ENCODE results near the gene TMEM179. TPM values are rescaled to one million over a fixed set of nuclear protein-coding genes. Genes with fewer than 3 reads are reported as not detected.
A peak's percentile ranks its signal among the peaks of the same experiment; 100 is the strongest.
"Not testable (repeated sequence)": the region's sequence is repeated elsewhere in the genome, so short reads cannot be mapped to it uniquely, and the experiment has no call there.

TMEM179 gene
- total RNA-seq, 1 donor from 2014 or later, result not detected

DNA sequence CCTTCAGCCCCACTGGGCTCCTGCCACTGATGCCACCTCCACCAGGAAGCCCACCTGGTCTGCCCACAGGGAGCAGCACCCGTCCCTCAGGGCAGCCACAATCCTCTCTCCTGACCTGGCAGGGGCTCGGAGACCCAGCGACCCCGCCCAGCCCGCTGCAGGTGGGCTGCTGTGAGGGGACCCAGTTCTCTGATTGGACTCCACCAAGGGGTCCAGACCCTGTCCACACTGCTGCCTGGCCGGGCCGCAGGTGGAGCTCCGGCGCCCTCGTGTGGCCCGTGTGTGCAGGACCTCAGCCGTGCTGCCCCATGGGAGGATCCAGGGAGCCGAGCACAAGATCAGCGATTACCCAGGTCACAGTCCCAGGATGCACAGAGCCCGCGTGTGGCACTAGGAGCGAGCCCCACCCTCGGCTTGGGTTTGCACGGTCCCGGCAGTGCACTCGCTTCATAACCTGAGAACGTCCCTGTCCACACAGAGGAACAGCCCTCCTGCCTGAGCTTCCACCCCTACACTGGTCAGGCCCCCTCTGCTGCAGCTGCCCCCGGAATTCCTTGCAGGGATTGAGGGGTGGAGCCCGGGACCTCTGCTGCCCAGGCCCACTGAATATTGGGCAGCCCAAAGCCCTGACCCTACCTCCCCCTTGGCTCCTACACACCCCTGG lies 35.4 kb upstream of the TMEM179 start:
- ChIA-PET CTCF (interaction anchor here (1.2 to 1.9 kb wide), 4 partner anchors 69 to 562 kb away, joined by 3 to 10 read pairs (median 4); no protein-coding TSS in a partner anchor), POLR2A (no interaction called here)
- TF ChIP-seq, protein P1, sequence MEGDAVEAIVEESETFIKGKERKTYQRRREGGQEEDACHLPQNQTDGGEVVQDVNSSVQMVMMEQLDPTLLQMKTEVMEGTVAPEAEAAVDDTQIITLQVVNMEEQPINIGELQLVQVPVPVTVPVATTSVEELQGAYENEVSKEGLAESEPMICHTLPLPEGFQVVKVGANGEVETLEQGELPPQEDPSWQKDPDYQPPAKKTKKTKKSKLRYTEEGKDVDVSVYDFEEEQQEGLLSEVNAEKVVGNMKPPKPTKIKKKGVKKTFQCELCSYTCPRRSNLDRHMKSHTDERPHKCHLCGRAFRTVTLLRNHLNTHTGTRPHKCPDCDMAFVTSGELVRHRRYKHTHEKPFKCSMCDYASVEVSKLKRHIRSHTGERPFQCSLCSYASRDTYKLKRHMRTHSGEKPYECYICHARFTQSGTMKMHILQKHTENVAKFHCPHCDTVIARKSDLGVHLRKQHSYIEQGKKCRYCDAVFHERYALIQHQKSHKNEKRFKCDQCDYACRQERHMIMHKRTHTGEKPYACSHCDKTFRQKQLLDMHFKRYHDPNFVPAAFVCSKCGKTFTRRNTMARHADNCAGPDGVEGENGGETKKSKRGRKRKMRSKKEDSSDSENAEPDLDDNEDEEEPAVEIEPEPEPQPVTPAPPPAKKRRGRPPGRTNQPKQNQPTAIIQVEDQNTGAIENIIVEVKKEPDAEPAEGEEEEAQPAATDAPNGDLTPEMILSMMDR (IDR thresholded peaks at IDR 0.05), result no peak
- Mint-ChIP-seq H3K4me3 (no peak overlapping the region), H3K4me1 (peaks cover 2% of the 10 kb centered on the region), H3K36me3 (ENCODE audit: low read depth) (no peaks in the 10 kb centered on the region), H3K9me3 (peaks cover 1% of the 10 kb centered on the region), H3K27me3 (peaks cover 3% of the 10 kb centered on the region), H3K27ac (no peak overlapping the region)
- DNase-seq (peak; percentile 61), ATAC-seq (ENCODE audit: low read depth) (peak; percentile 91)
- intact Hi-C loops (cut with micrococcal nuclease), result no loop called here

DNA sequence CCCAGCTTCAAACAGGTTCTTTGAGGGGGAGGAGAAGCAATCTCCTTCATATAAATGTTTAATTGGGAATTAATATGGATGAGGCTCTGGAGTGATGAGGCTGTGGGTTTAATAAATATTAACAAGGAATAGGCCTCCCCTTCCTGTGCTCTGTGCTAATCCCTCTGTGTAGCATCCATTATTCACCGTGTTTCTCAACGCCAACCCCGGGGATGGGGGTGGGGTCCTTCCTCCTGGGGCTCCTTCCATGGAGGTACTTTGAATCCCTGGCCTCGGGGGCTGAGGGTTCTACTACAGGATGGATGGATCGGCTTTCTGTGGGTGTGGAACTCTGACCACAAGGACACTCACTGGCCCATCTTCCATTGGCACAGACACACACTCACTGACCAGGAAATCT lies 34.9 kb upstream of the TMEM179 start:
- ChIA-PET POLR2A (no interaction called here), CTCF (interaction anchor here (1.2 to 1.9 kb wide), 3 partner anchors 69 to 562 kb away, joined by 3 to 10 read pairs (median 6); no protein-coding TSS in a partner anchor)
- peaks cover 5% of the 10 kb centered on the region for H3K27me3 Mint-ChIP-seq
- ATAC-seq (ENCODE audit: low read depth) (no peak), DNase-seq (no peak)
- no peaks in the 10 kb centered on the region for H3K9me3 Mint-ChIP-seq
- no peaks in the 10 kb centered on the region for H3K4me1 Mint-ChIP-seq
- H3K27ac Mint-ChIP-seq, result no peak overlapping the region
- no peaks in the 10 kb centered on the region for H3K36me3 Mint-ChIP-seq (ENCODE audit: low read depth)
- TF ChIP-seq, protein P1 (IDR thresholded peaks at IDR 0.05), result no peak
- intact Hi-C loops (cut with micrococcal nuclease), result no loop called here
- no peak overlapping the region for H3K4me3 Mint-ChIP-seq

DNA sequence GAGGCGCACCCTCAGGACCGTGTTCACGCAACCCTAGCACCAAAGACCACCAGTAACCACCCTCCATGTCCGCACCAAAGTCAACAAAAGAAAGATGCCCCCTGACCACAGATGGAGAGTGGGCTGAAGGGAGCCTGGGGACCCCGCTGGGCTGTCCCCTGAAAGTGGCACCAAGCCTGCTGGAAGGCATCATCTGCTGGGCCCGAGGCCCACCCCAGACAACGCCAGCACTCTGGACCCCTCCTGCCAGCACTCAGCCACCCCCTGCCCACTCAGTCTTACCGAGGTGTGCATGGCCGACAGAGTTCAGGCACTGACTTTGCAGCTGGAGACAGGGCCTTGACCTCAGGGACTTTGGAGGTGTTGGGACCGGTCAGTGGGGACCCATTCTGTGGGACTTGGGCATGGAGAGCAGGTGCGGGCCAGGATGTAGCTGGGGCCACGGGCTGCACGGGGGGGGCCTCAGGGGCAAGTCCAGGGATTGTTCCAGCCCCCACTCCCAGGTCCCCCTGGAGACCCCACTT lies 34.4 kb upstream of the TMEM179 start:
- Mint-ChIP-seq H3K4me1 (no peaks in the 10 kb centered on the region), H3K27me3 (peaks cover 7% of the 10 kb centered on the region), H3K4me3 (no peak overlapping the region), H3K27ac (no peak overlapping the region), H3K9me3 (no peaks in the 10 kb centered on the region), H3K36me3 (ENCODE audit: low read depth) (no peaks in the 10 kb centered on the region)
- TF ChIP-seq, protein P1 (IDR thresholded peaks at IDR 0.05), result no peak
- ChIA-PET CTCF (interaction anchor here (1.3 to 1.9 kb wide), 2 partner anchors 501 to 561 kb away, joined by 3 to 10 read pairs; no protein-coding TSS in a partner anchor), POLR2A (no interaction called here)
- ATAC-seq (ENCODE audit: low read depth) (no peak), DNase-seq (no peak)
- intact Hi-C loops (cut with micrococcal nuclease), result no loop called here

DNA sequence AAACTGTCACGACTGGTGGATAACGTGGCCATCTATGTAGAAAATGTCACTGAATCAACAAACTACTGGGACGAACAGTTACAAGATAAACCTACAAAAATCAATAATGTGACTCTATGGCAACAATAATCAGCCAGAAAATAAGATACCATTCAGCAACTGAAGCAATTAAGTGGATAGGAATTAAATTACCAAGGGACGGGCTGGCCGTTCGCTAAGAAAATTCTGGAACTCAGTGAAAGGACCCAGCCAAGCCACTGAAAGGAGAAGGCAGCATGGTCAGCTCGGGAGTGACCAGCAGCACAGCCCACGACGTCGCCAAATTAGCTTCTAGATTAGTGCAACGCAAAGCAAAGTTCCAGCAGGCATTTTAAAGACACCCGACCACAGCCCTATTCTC lies 33.6 kb upstream of the TMEM179 start:
- intact Hi-C loops (cut with micrococcal nuclease), result no loop called here
- ChIA-PET POLR2A (no interaction called here), CTCF (interaction anchor here (1.4 kb wide), 1 partner anchor 561 kb away, joined by 3 read pairs; no protein-coding TSS in a partner anchor)
- H3K36me3 Mint-ChIP-seq (ENCODE audit: low read depth), result no peaks in the 10 kb centered on the region
- TF ChIP-seq, protein P1 (IDR thresholded peaks at IDR 0.05), result no peak
- no peaks in the 10 kb centered on the region for H3K4me1 Mint-ChIP-seq
- ATAC-seq (ENCODE audit: low read depth) (no peak), DNase-seq (no peak)
- peaks cover 7% of the 10 kb centered on the region for H3K27me3 Mint-ChIP-seq
- H3K27ac Mint-ChIP-seq, result no peak overlapping the region
- no peak overlapping the region for H3K4me3 Mint-ChIP-seq
- H3K9me3 Mint-ChIP-seq, result no peaks in the 10 kb centered on the region

DNA sequence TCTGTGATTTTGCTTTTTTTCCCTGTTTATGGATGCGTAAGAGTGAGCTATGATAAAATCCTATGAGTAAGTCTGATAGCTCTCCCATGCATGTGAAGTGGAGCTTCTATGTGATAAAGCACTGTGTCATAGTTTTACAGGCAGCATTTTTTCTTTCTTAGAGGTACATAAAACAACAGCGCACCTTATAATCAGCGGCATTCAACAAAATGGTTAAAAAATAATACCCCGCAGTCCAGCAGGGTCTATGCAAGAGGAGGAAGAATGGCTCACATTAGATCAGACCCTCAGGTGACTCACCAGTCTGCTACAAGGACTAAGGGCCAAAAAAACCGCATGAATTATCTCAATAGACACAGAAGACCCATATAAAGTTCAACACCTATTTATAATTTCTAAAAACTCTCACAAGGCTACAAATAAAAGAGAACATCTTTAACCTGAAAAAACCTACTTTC lies 33.0 kb upstream of the TMEM179 start:
- ChIA-PET CTCF (interaction anchor here (1.4 kb wide), 1 partner anchor 560 kb away, joined by 3 read pairs; no protein-coding TSS in a partner anchor), POLR2A (no interaction called here)
- H3K4me3 Mint-ChIP-seq, result no peak overlapping the region
- no peak for DNase-seq
- no peak for ATAC-seq (ENCODE audit: low read depth)
- H3K4me1 Mint-ChIP-seq, result no peaks in the 10 kb centered on the region
- H3K9me3 Mint-ChIP-seq, result no peaks in the 10 kb centered on the region
- TF ChIP-seq, protein P1 (IDR thresholded peaks at IDR 0.05), result no peak
- no peak overlapping the region for H3K27ac Mint-ChIP-seq
- H3K36me3 Mint-ChIP-seq (ENCODE audit: low read depth), result no peaks in the 10 kb centered on the region
- H3K27me3 Mint-ChIP-seq, result peaks cover 7% of the 10 kb centered on the region
- intact Hi-C loops (cut with micrococcal nuclease), result no loop called here

DNA sequence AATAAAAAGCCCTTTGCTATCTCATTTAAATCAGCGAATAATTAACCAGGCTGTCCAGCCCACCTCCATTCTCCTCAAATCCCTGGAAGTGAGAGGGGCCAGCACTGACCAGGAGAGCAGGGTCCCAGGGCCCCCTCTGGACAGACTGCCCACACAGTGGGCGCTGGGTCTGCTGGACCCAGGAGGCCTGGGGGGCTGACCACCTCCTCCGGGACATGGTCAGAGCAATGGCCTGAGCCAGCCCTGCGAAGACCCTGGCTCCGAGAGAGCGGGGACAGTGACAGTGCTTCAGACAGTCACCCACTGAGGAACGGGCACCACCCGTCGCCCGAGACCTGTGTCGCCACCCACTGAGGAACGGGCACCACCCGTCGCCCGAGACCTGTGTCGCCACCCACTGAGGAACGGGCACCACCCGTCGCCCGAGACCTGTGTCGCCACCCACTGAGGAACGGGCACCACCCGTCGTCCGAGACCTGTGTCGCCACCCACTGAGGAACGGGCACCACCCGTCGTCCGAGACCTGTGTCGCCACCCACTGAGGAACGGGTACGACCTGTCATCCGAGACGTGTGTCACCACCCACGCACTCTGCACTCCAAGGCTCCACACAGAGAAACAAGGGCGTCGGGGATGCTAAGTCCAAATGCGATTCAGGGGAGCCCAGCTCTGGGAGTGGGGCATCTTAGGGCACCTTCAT lies 32.4 kb upstream of the TMEM179 start:
- ATAC-seq (ENCODE audit: low read depth); intact Hi-C loops (cut with micrococcal nuclease); H3K4me1 Mint-ChIP-seq; H3K4me3 Mint-ChIP-seq; POLR2A ChIA-PET; H3K27ac Mint-ChIP-seq; H3K9me3 Mint-ChIP-seq; DNase-seq; H3K27me3 Mint-ChIP-seq; H3K36me3 Mint-ChIP-seq (ENCODE audit: low read depth): not testable (repeated sequence)
- CTCF ChIA-PET, result interaction anchor here (1.4 kb wide), 1 partner anchor 559 kb away, joined by 3 read pairs; no protein-coding TSS in a partner anchor
